GM12878 (cell line): ENCODE data around the gene ZBTB9. TPM values are rescaled to one million over a fixed set of nuclear protein-coding genes. Genes with fewer than 3 reads are reported as not detected.

Experiments used
- CEBPB ChIP-seq, 2 experiments: fragments of 150-350 bp in 1 of 2; IDR thresholded peaks; 2 replicates each; pipeline ENCODE4 v1.6.1; 2012 to 2014; ENCODE audit warnings: low read depth in 2 of 2, low read length in 2 of 2, borderline replicate concordance in 1 of 2, inconsistent platforms in 1 of 2
- CREB1 ChIP-seq: IDR thresholded peaks from 2 replicates; pipeline ENCODE4 v1.6.1; 2012; ENCODE audit warnings: low read depth, mild to moderate bottlenecking, inconsistent platforms
- KLF5 ChIP-seq: fragments of 450-650 bp; IDR thresholded peaks from 2 replicates; pipeline ENCODE4 v1.6.1; 2014; ENCODE audit warnings: mild to moderate bottlenecking; ENCODE audit not compliant: partially characterized antibody
- MEF2A ChIP-seq: IDR thresholded peaks from 2 replicates; pipeline ENCODE4 v1.6.1; 2011; ENCODE audit warnings: low read depth, mild to moderate bottlenecking, low read length, moderate library complexity; ENCODE audit not compliant: insufficient read depth
- POLR2AphosphoS5 ChIP-seq: IDR thresholded peaks from 2 replicates; pipeline ENCODE4 v1.6.1; 2011; ENCODE audit warnings: mild to moderate bottlenecking, low read length, inconsistent platforms
- RAD51 ChIP-seq: fragments of 450-650 bp; IDR thresholded peaks from 2 replicates; pipeline ENCODE4 v1.6.1; 2016; ENCODE audit warnings: moderate library complexity, mild to moderate bottlenecking, inconsistent platforms
- SIX5 ChIP-seq: IDR thresholded peaks from 2 replicates; pipeline ENCODE4 v1.6.1; 2011; ENCODE audit warnings: mild to moderate bottlenecking, low read depth, low read length, moderate library complexity; ENCODE audit not compliant: severe bottlenecking
- SRF ChIP-seq, 2 experiments: IDR thresholded peaks; 2 replicates each; pipeline ENCODE4 v1.6.1; 2011; ENCODE audit warnings: low read depth in 2 of 2, low read length in 2 of 2, mild to moderate bottlenecking in 1 of 2, moderate library complexity in 1 of 2
- TAF1 ChIP-seq: IDR thresholded peaks from 2 replicates; pipeline ENCODE4 v1.6.1; 2011; ENCODE audit warnings: mild to moderate bottlenecking, low read depth, low read length, borderline replicate concordance
- ZNF207 ChIP-seq: fragments of 450-650 bp; IDR thresholded peaks from 2 replicates; pipeline ENCODE4 v1.6.1; 2014; ENCODE audit warnings: antibody characterized with exemption, mild to moderate bottlenecking, borderline replicate concordance
- polyA plus RNA-seq, 11 experiments: library from polyadenylated mRNA; depleted of rRNA in 4 of 11; unstranded in 6 of 11; stranded (reverse) in 5 of 11; fragments of >200 nt; fragmentation: Nextera tagmentation in 4 of 11; fragmentation: Illumina TruSeq in 1 of 11; extraction: Ambion mirVana in 4 of 11; extraction: Trizol in 1 of 11; gene quantifications; 1 replicate in 1 of 11; 2 replicates in 10 of 11; pipeline versions ENCODE4 v1.2.1 to v1.2.3, GENCODE V29; 2011 to 2016; ENCODE audit warnings: inconsistent platforms in 2 of 11, missing spikeins in 2 of 11, low read depth in 1 of 11
- total RNA-seq, 4 experiments: library from RNA; depleted of rRNA in 3 of 4; stranded (reverse); fragments of >200 nt in 3 of 4; fragmentation: Illumina TruSeq in 1 of 4; extraction: Trizol in 1 of 4; gene quantifications; 2 replicates each; pipeline versions ENCODE4 v1.2.1 to v1.2.3, GENCODE V29; 2013 to 2021
- TF ChIP-seq, protein P1 (sequence below): IDR thresholded peaks from 2 replicates; pipeline ENCODE4 v1.6.1; 2012; ENCODE audit warnings: low read depth, low read length, improper control_type of control experiment
- TF ChIP-seq, protein P2 (sequence below): fragments of 450-650 bp; conservative IDR thresholded peaks from 2 replicates; pipeline ENCODE4 v1.6.1; 2017; ENCODE audit warnings: mild to moderate bottlenecking, moderate library complexity
- TF ChIP-seq, protein P3 (sequence below): fragments of 450-650 bp; IDR thresholded peaks from 2 replicates; pipeline ENCODE4 v1.6.1; 2018; ENCODE audit warnings: borderline replicate concordance, mild to moderate bottlenecking; ENCODE audit not compliant: partially characterized antibody
- TF ChIP-seq, protein P4 (sequence below): fragments of 450-650 bp; IDR thresholded peaks from 2 replicates; pipeline ENCODE4 v1.6.1; 2017; ENCODE audit warnings: mild to moderate bottlenecking, moderate library complexity

The ZBTB9 gene
- total and polyA plus RNA-seq, 10 of the 15 experiments (the other 5 are each of a cell fraction or from before 2014, with no cell fraction given), result 1.5 to 12.7 (median 6.9) TPM

DNA sequence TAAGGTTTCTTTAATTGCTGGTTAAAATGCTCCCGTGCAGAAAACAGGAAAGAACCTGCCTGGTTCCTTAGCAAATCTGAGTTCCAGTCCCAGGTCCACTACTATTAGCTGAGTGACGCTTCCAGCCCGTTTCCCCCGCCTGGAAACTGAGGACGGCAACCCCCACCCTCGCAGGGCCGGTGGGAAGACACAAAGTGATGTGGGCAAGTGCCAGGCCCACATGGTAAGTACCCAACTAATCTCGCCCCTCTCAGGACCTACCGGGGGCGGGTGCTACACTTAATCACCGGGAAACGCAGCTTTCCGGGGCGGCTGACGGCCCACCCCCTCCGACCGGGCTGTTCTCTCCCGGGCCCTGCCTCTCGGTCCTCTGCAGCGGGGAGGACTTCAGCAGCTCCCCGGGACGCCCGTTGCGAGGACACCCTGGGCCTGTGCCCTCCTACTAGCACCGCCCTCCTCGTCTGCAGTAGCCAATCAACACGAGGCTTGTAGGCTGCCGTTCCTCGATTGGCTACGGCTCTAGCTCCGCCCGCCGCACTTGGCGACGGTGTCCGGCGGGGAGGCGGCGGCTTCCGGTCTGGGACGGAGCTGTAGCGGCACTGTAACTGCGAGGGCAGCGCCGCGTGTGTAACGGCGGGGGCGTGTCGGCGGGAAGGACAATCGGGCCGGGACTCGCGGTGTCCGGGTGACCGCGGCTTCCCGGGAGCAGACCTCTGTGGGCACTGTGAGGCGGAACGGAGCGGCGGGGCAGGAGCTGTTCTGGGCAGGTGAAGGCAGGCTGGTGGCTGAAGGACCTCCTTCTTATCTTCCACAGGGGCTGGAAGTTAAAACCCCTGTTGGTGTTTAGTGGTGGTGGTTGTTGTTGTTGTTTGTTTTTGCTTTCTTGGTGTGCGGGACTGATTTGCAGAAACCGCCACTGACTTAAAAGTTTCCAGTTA, at the start of gene ZBTB9 (continued):
- TF ChIP-seq, protein P1, sequence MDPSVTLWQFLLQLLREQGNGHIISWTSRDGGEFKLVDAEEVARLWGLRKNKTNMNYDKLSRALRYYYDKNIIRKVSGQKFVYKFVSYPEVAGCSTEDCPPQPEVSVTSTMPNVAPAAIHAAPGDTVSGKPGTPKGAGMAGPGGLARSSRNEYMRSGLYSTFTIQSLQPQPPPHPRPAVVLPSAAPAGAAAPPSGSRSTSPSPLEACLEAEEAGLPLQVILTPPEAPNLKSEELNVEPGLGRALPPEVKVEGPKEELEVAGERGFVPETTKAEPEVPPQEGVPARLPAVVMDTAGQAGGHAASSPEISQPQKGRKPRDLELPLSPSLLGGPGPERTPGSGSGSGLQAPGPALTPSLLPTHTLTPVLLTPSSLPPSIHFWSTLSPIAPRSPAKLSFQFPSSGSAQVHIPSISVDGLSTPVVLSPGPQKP, result peak; percentile 58; the same call in 1 of the 2 replicates
- TF ChIP-seq CEBPB (IDR thresholded peaks at IDR 0.05; ENCODE audit: borderline replicate concordance in 1 of 2, low read depth in 2 of 2, low read length in 2 of 2), result no peak
- TF ChIP-seq MEF2A, result 0 out of 2 replicates have a peak, but pooled peaks have one; percentile 20
- peak; percentile 87 for TF ChIP-seq POLR2AphosphoS5
- TF ChIP-seq CREB1, result peak; percentile 85
- TF ChIP-seq, protein P2, sequence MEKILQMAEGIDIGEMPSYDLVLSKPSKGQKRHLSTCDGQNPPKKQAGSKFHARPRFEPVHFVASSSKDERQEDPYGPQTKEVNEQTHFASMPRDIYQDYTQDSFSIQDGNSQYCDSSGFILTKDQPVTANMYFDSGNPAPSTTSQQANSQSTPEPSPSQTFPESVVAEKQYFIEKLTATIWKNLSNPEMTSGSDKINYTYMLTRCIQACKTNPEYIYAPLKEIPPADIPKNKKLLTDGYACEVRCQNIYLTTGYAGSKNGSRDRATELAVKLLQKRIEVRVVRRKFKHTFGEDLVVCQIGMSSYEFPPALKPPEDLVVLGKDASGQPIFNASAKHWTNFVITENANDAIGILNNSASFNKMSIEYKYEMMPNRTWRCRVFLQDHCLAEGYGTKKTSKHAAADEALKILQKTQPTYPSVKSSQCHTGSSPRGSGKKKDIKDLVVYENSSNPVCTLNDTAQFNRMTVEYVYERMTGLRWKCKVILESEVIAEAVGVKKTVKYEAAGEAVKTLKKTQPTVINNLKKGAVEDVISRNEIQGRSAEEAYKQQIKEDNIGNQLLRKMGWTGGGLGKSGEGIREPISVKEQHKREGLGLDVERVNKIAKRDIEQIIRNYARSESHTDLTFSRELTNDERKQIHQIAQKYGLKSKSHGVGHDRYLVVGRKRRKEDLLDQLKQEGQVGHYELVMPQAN, result peak; percentile 95
- peak; percentile 70; the same call in 1 of the 2 replicates for TF ChIP-seq TAF1
- TF ChIP-seq, protein P3, sequence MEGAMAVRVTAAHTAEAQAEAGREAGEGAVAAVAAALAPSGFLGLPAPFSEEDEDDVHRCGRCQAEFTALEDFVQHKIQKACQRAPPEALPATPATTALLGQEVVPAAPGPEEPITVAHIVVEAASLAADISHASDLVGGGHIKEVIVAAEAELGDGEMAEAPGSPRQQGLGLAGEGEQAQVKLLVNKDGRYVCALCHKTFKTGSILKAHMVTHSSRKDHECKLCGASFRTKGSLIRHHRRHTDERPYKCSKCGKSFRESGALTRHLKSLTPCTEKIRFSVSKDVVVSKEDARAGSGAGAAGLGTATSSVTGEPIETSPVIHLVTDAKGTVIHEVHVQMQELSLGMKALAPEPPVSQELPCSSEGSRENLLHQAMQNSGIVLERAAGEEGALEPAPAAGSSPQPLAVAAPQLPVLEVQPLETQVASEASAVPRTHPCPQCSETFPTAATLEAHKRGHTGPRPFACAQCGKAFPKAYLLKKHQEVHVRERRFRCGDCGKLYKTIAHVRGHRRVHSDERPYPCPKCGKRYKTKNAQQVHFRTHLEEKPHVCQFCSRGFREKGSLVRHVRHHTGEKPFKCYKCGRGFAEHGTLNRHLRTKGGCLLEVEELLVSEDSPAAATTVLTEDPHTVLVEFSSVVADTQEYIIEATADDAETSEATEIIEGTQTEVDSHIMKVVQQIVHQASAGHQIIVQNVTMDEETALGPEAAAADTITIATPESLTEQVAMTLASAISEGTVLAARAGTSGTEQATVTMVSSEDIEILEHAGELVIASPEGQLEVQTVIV, result peak; percentile 52
- TF ChIP-seq SIX5, result peak; percentile 4
- no peak for TF ChIP-seq ZNF207
- no peak for TF ChIP-seq KLF5
- no peak for TF ChIP-seq RAD51
- TF ChIP-seq, protein P4, sequence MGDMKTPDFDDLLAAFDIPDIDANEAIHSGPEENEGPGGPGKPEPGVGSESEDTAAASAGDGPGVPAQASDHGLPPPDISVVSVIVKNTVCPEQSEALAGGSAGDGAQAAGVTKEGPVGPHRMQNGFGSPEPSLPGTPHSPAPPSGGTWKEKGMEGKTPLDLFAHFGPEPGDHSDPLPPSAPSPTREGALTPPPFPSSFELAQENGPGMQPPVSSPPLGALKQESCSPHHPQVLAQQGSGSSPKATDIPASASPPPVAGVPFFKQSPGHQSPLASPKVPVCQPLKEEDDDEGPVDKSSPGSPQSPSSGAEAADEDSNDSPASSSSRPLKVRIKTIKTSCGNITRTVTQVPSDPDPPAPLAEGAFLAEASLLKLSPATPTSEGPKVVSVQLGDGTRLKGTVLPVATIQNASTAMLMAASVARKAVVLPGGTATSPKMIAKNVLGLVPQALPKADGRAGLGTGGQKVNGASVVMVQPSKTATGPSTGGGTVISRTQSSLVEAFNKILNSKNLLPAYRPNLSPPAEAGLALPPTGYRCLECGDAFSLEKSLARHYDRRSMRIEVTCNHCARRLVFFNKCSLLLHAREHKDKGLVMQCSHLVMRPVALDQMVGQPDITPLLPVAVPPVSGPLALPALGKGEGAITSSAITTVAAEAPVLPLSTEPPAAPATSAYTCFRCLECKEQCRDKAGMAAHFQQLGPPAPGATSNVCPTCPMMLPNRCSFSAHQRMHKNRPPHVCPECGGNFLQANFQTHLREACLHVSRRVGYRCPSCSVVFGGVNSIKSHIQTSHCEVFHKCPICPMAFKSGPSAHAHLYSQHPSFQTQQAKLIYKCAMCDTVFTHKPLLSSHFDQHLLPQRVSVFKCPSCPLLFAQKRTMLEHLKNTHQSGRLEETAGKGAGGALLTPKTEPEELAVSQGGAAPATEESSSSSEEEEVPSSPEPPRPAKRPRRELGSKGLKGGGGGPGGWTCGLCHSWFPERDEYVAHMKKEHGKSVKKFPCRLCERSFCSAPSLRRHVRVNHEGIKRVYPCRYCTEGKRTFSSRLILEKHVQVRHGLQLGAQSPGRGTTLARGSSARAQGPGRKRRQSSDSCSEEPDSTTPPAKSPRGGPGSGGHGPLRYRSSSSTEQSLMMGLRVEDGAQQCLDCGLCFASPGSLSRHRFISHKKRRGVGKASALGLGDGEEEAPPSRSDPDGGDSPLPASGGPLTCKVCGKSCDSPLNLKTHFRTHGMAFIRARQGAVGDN, result peak; percentile 42; the same call in 1 of the 2 replicates
- TF ChIP-seq SRF (IDR thresholded peaks at IDR 0.05; ENCODE audit: low read depth in 2 of 2, low read length in 2 of 2), result peak; percentile 30 to 39; a peak in 1 of 4 replicates
